Osteoblast (primary cell): ENCODE measurements around the gene TMEM258. TPM values are rescaled to one million over a fixed set of nuclear protein-coding genes. Genes with fewer than 3 reads are reported as not detected.

Experiments used
- DNase-seq: peaks from one replicate; pipeline ENCODE4 v3.0.0; 2011; ENCODE audit warnings: low spot score, mixed read lengths; ENCODE audit not compliant: insufficient read length; ENCODE audit errors: missing footprints
- H2AFZ ChIP-seq: 2 replicates; pipeline ENCODE4 v1.6.0; 2011; ENCODE audit warnings: mild to moderate bottlenecking, low read length
- H3K27ac ChIP-seq: 2 replicates; pipeline ENCODE4 v1.5.1; 2011; ENCODE audit warnings: mild to moderate bottlenecking, low read depth, low read length, moderate library complexity
- H3K27me3 ChIP-seq: 2 replicates; pipeline ENCODE4 v1.6.0; 2012; ENCODE audit warnings: mild to moderate bottlenecking, control low read depth, inconsistent platforms, low read length, moderate library complexity; ENCODE audit not compliant: insufficient read depth
- H3K36me3 ChIP-seq: 2 replicates; pipeline ENCODE4 v1.5.1; 2011; ENCODE audit warnings: mild to moderate bottlenecking, low read length, control low read depth, moderate library complexity; ENCODE audit not compliant: insufficient read depth
- H3K4me1 ChIP-seq: 2 replicates; pipeline ENCODE4 v1.5.1; 2011; ENCODE audit warnings: mild to moderate bottlenecking, low read length, control low read depth, moderate library complexity; ENCODE audit not compliant: insufficient read depth
- H3K4me2 ChIP-seq: 2 replicates; pipeline ENCODE4 v1.6.0; 2011; ENCODE audit warnings: mild to moderate bottlenecking, low read length; ENCODE audit not compliant: insufficient read depth
- H3K4me3 ChIP-seq: fragments of 200-600 bp; sonication (generic); 3 replicates; pipeline ENCODE4 v1.5.1; 2012; ENCODE audit warnings: mild to moderate bottlenecking, low read length, inconsistent platforms; ENCODE audit not compliant: insufficient read depth
- H3K79me2 ChIP-seq: 2 replicates; pipeline ENCODE4 v1.6.0; 2012; ENCODE audit warnings: mild to moderate bottlenecking, low read length, control low read depth, inconsistent platforms; ENCODE audit not compliant: insufficient read depth
- H3K9me3 ChIP-seq: 2 replicates; pipeline ENCODE4 v1.5.1; 2011; ENCODE audit warnings: low read depth, low read length, control low read depth
- H4K20me1 ChIP-seq: 2 replicates; pipeline ENCODE4 v1.6.0; 2012; ENCODE audit warnings: mild to moderate bottlenecking, low read length, control low read depth; ENCODE audit not compliant: insufficient read depth
- CTCF ChIP-seq: IDR thresholded peaks from 2 replicates; pipeline ENCODE4 v1.5.1; 2011; ENCODE audit warnings: mild to moderate bottlenecking, low read depth, low read length, moderate library complexity; ENCODE audit errors: extremely low read depth
- total RNA-seq: library from RNA; depleted of rRNA; stranded (reverse); fragments of >200 nt; gene quantifications from 2 replicates; pipeline ENCODE4 v1.2.3, GENCODE V29; 2012

TMEM258 gene
- total RNA-seq, 1 donor: 63.3 TPM

DNA sequence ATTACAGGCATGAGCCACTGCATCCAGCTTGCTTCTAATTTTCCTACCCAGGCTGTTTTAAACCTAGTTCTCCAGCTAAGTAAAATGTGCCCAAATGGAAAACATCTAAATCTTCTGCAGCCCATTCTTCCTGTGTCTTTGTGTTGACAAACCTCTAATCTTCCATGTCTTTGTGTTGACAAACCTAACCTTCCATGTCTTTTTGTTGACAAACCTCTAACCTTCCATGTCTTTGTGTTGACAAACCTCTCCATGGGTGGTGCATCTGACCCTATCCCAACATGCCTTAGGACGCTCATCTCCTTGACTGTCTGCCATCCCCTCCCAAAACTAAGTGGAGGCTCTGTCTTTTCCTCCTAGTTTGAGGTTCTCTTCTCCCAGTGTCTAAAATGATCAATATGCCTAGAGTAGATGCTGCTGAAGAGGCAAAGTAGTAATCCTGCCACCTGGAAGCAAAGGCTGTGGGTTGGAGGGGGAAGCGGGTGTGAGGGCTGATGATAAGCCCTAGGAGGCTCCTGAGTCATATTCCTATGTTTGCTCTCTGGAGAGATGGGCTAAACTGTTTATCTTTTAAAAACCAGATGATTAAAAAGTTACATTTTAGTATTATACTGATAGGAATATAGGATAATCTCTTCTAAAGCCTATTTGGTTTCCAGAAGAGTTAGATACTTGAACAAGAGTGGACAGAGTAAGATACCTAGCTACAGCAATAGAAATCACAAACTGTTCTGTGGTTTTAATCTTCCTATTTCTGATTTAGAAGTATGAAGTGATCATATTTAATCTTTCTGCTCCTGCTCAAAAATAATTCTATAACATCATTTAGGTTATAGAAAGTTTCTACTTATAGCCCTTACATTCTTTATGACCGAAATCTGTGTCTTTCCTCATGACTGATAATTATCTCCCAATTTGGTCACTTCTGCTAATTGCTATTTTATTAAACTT is 8.2 kb upstream of the TMEM258 start:
- no peak overlapping the region for H3K4me2 ChIP-seq
- no peak for TF ChIP-seq CTCF
- H3K4me3 ChIP-seq: no peak overlapping the region
- peaks cover 49% of the 10 kb centered on the region for H3K79me2 ChIP-seq
- no peak overlapping the region for H2AFZ ChIP-seq
- H3K9me3 ChIP-seq: no peaks in the 10 kb centered on the region
- peaks cover 11% of the 10 kb centered on the region for H3K4me1 ChIP-seq
- peak; percentile 73 for DNase-seq
- peaks cover 34% of the 10 kb centered on the region for H3K36me3 ChIP-seq
- no peaks in the 10 kb centered on the region for H3K27me3 ChIP-seq
- H3K27ac ChIP-seq: no peak overlapping the region
- H4K20me1 ChIP-seq: no peaks in the 10 kb centered on the region

DNA sequence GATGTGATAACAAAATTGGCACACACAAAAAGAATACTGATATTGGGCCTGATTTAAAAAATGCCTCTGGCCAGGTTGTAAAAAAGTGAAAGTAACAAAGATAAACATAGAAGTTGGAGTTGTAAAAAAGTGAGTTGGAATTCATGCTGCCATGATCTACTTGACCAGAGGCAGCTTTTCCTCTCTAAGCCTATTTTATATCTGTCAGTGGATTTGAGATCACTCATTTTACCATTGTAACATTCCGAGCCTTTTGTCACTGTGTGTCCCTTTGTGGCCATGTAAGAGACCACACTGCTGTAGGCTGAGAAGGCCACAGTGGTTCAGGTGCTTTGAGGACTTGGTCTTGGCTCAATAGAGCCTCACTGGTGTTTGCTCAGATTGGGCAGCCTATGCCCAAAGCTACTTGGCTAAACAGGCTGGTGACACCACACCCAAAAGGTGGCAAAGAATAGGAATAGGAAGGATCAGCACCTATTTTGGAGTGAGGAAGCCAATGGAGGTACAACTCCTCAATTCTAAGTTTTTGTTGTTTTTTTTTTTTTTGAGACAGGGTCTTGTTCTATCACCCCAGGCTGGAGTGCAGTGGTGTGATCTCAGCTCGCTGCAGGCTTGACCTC is 7.4 kb upstream of the TMEM258 start:
- no peak overlapping the region for H3K27ac ChIP-seq
- no peak overlapping the region for H3K4me3 ChIP-seq
- H3K79me2 ChIP-seq: peaks cover 58% of the 10 kb centered on the region
- no peak for DNase-seq
- H3K36me3 ChIP-seq: peaks cover 32% of the 10 kb centered on the region
- peaks cover 11% of the 10 kb centered on the region for H3K4me1 ChIP-seq
- no peaks in the 10 kb centered on the region for H4K20me1 ChIP-seq
- no peak overlapping the region for H2AFZ ChIP-seq
- H3K9me3 ChIP-seq: no peaks in the 10 kb centered on the region
- no peak for TF ChIP-seq CTCF
- H3K4me2 ChIP-seq: no peak overlapping the region
- H3K27me3 ChIP-seq: no peaks in the 10 kb centered on the region

GRCh38 chr11:61797263-61797944 is 5.0 kb upstream of the TMEM258 start:
- Histone ChIP-seq H3K4me1 (peaks cover 9% of the 10 kb centered on the region), H2AFZ (peak overlapping the region; percentile 72), H3K27me3 (no peaks in the 10 kb centered on the region), H3K9me3 (no peaks in the 10 kb centered on the region), H3K36me3 (peaks cover 18% of the 10 kb centered on the region), H3K4me2 (peak overlapping the region; percentile 56), H3K79me2 (peaks cover 71% of the 10 kb centered on the region), H4K20me1 (no peaks in the 10 kb centered on the region), H3K27ac (peak overlapping the region; percentile 17), H3K4me3 (no peak overlapping the region)
- DNase-seq: peak; percentile 96
- peak; percentile 91 for TF ChIP-seq CTCF
